SK-MEL-5 (cell line): ENCODE data around the gene FGGY. TPM values are rescaled to one million over a fixed set of nuclear protein-coding genes. Genes with fewer than 3 reads are reported as not detected.
"Not testable (repeated sequence)": the region's sequence is repeated elsewhere in the genome, so short reads cannot be mapped to it uniquely, and the experiment has no call there.

Experiments
- DNase-seq: peaks from one replicate; pipeline ENCODE4 v3.0.0-alpha.2; 2016; ENCODE audit warnings: low read depth, low spot score
- in situ Hi-C: cut with HindIII; loops from 2 replicates; pipeline ENCODE4 v1.10.0; 2016; ENCODE audit warnings: low sequenced_read_pairs, high pct_unique_total_duplicates, low pct_unique_long_range_greater_than_20kb
- total RNA-seq: library from RNA; depleted of rRNA; stranded (reverse); fragments of >200 nt; shearing (Covaris generic); gene quantifications from 2 replicates; pipeline ENCODE4 v1.2.3, GENCODE V29; 2014

Gene FGGY
- total RNA-seq, 1 experiment from 2014 or later = 12.0 TPM

- DNase-seq = no peak
- in situ Hi-C loops = no loop called here
These were observed 283.4 kb downstream of the FGGY start for GRCh38 chr1:59580257-59580656.

- in situ Hi-C loops, DNase-seq: not testable (repeated sequence)
These were observed 295.5 kb downstream of the FGGY start for GRCh38 chr1:59592410-59592809.

GRCh38 chr1:59592924-59593323, 296.0 kb downstream of the FGGY start:
- in situ Hi-C loops = no loop called here
- no peak for DNase-seq

GRCh38 chr1:59593798-59594790, 297.2 kb downstream of the FGGY start:
- no peak for DNase-seq
- in situ Hi-C loops = no loop called here

- no peak for DNase-seq
- in situ Hi-C loops = no loop called here
These were observed 298.9 kb downstream of the FGGY start for GRCh38 chr1:59595774-59596173.

GRCh38 chr1:59596432-59596831, 299.5 kb downstream of the FGGY start:
- in situ Hi-C loops = no loop called here
- DNase-seq = no peak

- DNase-seq = no peak
- in situ Hi-C loops = no loop called here
These were observed 300.1 kb downstream of the FGGY start for GRCh38 chr1:59596956-59597355.

- DNase-seq = no peak
- in situ Hi-C loops = no loop called here
These were observed 300.7 kb downstream of the FGGY start for GRCh38 chr1:59597420-59598119.

- in situ Hi-C loops = no loop called here
- no peak for DNase-seq
These were observed 301.2 kb downstream of the FGGY start for GRCh38 chr1:59598120-59598440.

GRCh38 chr1:59601041-59601441, 304.1 kb downstream of the FGGY start:
- in situ Hi-C loops = no loop called here
- DNase-seq = no peak

GRCh38 chr1:59601811-59602210, 304.9 kb downstream of the FGGY start:
- no peak for DNase-seq
- in situ Hi-C loops = no loop called here

- in situ Hi-C loops = no loop called here
These were observed 307.3 kb downstream of the FGGY start for GRCh38 chr1:59604191-59604590.

GRCh38 chr1:59605184-59605583, 308.3 kb downstream of the FGGY start:
- no peak for DNase-seq
- in situ Hi-C loops = no loop called here

More at GRCh38 chr1:59604191-59604590, 307.3 kb downstream of the FGGY start:
- DNase-seq = peak; percentile 36

GRCh38 chr1:59605761-59606160, 308.9 kb downstream of the FGGY start:
- DNase-seq = no peak

GRCh38 chr1:59609245-59609644, 312.4 kb downstream of the FGGY start:
- DNase-seq = no peak
- in situ Hi-C loops = no loop called here

More at GRCh38 chr1:59605761-59606160, 308.9 kb downstream of the FGGY start:
- in situ Hi-C loops = no loop called here

GRCh38 chr1:59610499-59610898, 313.6 kb downstream of the FGGY start:
- not testable (repeated sequence) for DNase-seq

GRCh38 chr1:59617434-59617833, 320.5 kb downstream of the FGGY start:
- in situ Hi-C loops = no loop called here
- no peak for DNase-seq

More at GRCh38 chr1:59610499-59610898, 313.6 kb downstream of the FGGY start:
- in situ Hi-C loops = not testable (repeated sequence)

- no peak for DNase-seq
- in situ Hi-C loops = no loop called here
These were observed 322.7 kb downstream of the FGGY start for GRCh38 chr1:59619557-59619956.

GRCh38 chr1:59625384-59625783, 328.5 kb downstream of the FGGY start:
- in situ Hi-C loops = no loop called here
- DNase-seq = no peak
